ENCODE measurements around the gene SHQ1. TPM values are rescaled to one million over a fixed set of nuclear protein-coding genes. Genes with fewer than 3 reads are reported as not detected.

Gene SHQ1
- total RNA-seq, 2 donors from 2014 or later = 16.5 to 19.5 TPM

GRCh38 chr3:72844436-72844993 is 3.7 kb downstream of the SHQ1 start:
- TF ChIP-seq CTCF (IDR thresholded peaks at IDR 0.05) = no peak
- Histone ChIP-seq H3K27me3 (no peaks in the 10 kb centered on the region), H3K27ac (no peak overlapping the region), H3K9me3 (no peaks in the 10 kb centered on the region), H3K36me3 (peaks cover 21% of the 10 kb centered on the region), H3K4me3 (no peak overlapping the region), H3K4me1 (peaks cover 0 to 22% of the 10 kb centered on the region in 2 donors)
- DNase-seq (ENCODE audit: low spot score) = no peak

GRCh38 chr3:72839057-72839456 is 9.2 kb downstream of the SHQ1 start:
- no peak for DNase-seq (ENCODE audit: low spot score)
- Histone ChIP-seq H3K27ac (no peak overlapping the region), H3K4me3 (no peak overlapping the region), H3K9me3 (no peaks in the 10 kb centered on the region), H3K27me3 (no peaks in the 10 kb centered on the region), H3K4me1 (peaks cover 0 to 13% of the 10 kb centered on the region in 2 donors), H3K36me3 (peaks cover 30% of the 10 kb centered on the region)
- no peak for TF ChIP-seq CTCF (IDR thresholded peaks at IDR 0.05)

GRCh38 chr3:72836923-72837322 is 11.3 kb downstream of the SHQ1 start:
- Histone ChIP-seq H3K9me3 (no peaks in the 10 kb centered on the region), H3K4me1 (peaks cover 0 to 13% of the 10 kb centered on the region in 2 donors), H3K27ac (no peak overlapping the region), H3K27me3 (no peaks in the 10 kb centered on the region), H3K4me3 (no peak overlapping the region), H3K36me3 (peaks cover 32% of the 10 kb centered on the region)
- TF ChIP-seq CTCF (IDR thresholded peaks at IDR 0.05) = peak in 1 of 2 donors; percentile 32
- DNase-seq (ENCODE audit: low spot score) = no peak

- no peak for DNase-seq (ENCODE audit: low spot score)
- Histone ChIP-seq H3K4me1 (peaks cover 0 to 13% of the 10 kb centered on the region in 2 donors), H3K9me3 (no peaks in the 10 kb centered on the region), H3K27me3 (no peaks in the 10 kb centered on the region), H3K36me3 (peaks cover 30% of the 10 kb centered on the region), H3K27ac (peak overlapping the region in 1 of 2 donors; percentile 21), H3K4me3 (no peak overlapping the region)
- no peak for TF ChIP-seq CTCF (IDR thresholded peaks at IDR 0.05)
Measured at GRCh38 chr3:72836416-72836815, 11.8 kb downstream of the SHQ1 start.

GRCh38 chr3:72830452-72831223 is 17.6 kb downstream of the SHQ1 start:
- Histone ChIP-seq H3K4me1 (peaks cover 0 to 7% of the 10 kb centered on the region in 2 donors), H3K4me3 (no peak overlapping the region), H3K27ac (no peak overlapping the region), H3K36me3 (peaks cover 7% of the 10 kb centered on the region), H3K9me3 (no peaks in the 10 kb centered on the region), H3K27me3 (no peaks in the 10 kb centered on the region)
- no peak for TF ChIP-seq CTCF (IDR thresholded peaks at IDR 0.05)
- no peak for DNase-seq (ENCODE audit: low spot score)

Data from right atrium auricular region (tissue), 2 donors.